GM18907 (cell line): ENCODE data around the gene RHBDL3.

Source experiments
- ATAC-seq: cut with Tn5 transposase; IDR thresholded peaks from one replicate; pipeline ENCODE4 v1.9.1; 2021; ENCODE audit warnings: mild to moderate bottlenecking, moderate library complexity; ENCODE audit not compliant: unreplicated experiment

The RHBDL3 gene

GRCh38 chr17:32266389-32267301 is 1.0 kb downstream of the RHBDL3 start:
- no peak for ATAC-seq

- ATAC-seq, result no peak
These were observed 2.1 kb downstream of the RHBDL3 start for GRCh38 chr17:32267690-32268205.

DNA sequence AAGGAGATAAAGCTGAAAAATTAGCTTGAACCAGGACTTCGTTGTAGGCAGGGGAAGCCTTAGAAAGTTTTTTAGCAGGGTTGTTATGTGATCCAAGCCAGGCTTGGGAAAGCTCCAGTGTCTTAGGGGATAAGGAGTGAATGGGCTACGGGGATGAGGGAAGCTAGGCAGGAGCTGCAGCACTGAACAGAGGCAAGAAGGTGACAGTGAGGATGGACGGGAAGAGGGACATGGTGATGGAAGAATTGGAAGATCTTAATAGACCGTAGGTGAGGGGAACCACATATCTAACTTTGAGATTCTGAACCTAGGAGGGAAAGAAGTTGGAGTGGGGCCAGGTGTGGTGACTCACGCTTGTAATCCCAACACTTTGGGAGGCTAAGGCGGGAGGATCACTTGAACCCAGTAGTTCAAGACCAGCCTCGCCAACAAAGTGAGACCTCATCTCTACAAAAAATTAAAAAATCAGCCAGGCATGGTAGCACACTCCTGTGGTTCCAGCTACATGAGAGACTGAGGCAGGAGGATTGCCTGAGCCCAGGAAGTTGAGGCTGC is 3.2 kb downstream of the RHBDL3 start:
- ATAC-seq, result no peak

GRCh38 chr17:32269377-32269776 is 3.7 kb downstream of the RHBDL3 start:
- no peak for ATAC-seq

DNA sequence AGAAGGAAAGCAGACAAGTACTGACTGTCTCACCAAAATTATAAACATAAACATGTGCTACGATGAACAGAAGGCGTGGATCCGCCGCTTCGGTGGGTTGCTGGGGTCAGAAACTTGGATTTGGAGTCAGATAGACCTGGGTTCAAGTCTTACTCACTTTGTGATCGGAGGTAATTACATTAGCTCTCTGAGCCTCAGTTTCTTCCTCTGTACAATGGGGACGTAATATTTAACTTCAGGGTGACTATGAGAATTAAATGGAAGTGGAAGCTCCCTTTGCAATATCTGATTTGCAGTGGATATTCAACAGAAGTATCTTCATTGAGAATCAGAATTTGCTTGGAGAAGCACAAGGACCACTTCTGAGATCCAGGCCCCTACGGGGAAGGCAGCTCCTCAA is 6.2 kb downstream of the RHBDL3 start:
- no peak for ATAC-seq

DNA sequence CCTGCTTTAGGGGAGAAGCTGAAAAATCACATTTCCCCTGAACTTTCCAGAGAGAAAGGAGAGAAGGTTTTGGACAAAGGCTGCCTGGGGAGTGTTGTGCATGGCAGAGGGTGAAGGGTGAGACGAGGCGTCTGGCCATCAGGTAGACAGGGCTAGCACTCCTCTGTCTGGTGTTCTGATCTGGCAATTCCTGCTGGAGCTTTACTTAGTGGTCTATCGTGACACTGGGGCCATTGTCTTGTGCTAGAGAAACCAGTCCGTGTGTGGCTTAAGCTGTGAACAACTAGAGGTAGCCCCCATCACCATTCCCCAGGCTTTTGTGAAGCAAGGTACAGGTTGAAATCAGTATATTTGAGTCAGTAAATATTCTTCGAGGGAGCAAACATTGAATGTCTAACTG is 8.5 kb downstream of the RHBDL3 start:
- ATAC-seq, result no peak

DNA sequence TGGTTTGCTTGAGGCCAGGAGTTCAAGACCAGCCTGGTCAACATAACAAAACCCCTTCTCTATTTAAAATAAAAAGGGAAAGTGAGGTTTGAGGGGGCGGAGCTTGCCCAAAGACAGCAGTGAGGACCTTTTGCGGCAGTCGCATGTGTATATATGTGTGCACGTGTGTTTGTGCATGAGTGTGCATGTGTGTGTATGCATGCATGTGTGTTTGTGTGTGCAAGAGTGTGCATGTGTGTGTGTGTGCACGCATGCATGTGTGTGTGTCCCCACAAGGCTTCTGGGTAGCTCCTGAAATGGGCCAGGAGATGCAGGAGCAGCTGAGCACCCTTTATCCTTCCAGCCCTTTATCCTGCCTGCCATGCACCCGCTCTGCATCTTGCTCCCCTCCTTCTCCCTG is 9.0 kb downstream of the RHBDL3 start:
- ATAC-seq, result no peak

DNA sequence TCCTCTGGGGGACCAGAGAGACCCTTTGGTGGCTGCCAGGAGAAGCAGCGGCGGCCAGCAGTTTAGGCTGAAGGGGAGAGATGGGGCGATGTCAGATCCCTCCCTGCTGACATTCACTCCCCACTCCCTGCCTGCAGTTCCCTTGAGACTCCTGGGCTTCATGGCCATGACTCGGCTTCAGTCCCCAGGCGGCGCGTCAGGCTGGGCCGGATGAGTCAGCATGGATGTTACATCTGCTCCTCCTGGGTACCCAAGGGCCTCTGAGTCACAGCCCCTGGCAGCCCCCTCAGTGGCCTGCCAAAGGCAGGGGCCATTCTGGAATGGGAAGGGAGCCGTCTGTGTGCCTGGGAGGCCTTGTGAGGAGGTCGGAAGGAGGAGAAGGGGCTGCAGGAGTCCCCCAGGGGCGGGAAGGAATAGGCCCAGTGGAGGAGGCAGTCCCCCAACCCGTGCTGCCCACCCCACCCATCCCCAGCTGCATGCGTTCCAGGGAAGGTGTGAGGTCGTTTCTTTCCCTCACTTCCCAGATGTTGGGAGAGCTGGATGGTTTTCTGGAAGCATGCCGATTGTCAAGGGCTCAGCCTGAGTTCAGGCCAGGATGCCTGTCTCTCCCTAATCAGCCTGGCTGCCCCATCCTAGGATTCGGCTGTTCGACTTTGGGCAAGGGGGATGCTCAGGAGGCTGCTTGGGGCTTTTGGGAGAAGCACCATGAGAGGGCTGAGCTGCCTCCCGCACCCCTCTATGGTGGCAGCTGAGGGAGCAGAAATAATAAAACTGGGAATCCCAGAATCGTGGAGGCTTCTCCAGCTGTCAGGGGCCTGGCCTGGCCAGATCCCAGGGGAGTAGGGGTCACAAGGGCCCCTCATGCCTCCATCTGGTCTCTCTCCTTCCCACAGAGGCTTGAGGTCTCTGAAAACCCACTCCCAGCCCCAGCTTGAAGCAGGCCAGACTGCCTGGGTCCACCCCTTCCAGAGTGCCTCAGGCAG is 9.7 kb downstream of the RHBDL3 start:
- ATAC-seq, result no peak

GRCh38 chr17:32276171-32276601 is 10.6 kb downstream of the RHBDL3 start:
- ATAC-seq, result no peak

DNA sequence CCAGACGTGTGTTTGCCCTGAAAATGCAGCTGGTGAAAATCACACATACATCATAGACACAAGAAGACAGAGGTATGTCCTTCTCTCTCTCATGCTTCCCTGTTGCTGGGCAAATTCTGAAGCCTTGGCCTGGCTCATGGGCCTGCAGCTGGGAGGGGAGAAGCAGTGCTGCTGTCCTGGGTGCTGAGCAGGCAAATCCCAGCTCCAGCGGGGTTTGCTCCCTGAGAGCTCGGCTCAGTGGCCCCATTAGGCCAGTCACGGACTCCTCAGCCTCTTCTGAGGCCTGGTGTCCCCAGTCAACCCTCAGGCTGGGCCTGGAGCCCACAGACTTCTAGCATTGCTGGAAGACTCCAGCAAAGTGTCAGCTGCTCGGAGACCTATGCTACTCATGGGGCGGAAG is 11.7 kb downstream of the RHBDL3 start:
- no peak for ATAC-seq

- ATAC-seq, result no peak
These were observed 13.2 kb downstream of the RHBDL3 start for GRCh38 chr17:32278815-32279214.

GRCh38 chr17:32279891-32280716 is 14.5 kb downstream of the RHBDL3 start:
- no peak for ATAC-seq

DNA sequence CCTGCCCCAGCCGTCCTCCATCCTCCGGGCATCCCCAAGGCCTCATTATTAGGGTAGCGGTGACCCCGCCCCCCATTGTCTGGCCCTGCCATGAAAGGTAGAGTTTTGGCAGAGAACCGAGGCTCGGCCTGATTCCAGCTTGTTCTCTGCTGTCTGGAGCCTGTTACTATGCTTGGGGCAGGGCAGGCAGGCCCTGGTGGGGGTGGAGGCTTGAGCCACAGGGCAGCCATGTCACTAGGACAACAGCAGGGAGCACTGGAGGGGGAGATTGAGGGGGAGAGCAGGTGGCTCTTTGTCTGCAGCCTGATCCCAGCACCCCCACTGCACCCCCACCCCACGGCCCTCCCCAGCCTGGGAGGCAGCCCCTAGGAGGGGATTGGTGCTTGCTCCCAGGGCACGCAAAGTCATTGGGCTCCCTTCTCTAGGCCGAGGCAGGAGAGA is 15.4 kb downstream of the RHBDL3 start:
- no peak for ATAC-seq

- ATAC-seq, result no peak
These were observed 18.1 kb downstream of the RHBDL3 start for GRCh38 chr17:32283745-32284201.

DNA sequence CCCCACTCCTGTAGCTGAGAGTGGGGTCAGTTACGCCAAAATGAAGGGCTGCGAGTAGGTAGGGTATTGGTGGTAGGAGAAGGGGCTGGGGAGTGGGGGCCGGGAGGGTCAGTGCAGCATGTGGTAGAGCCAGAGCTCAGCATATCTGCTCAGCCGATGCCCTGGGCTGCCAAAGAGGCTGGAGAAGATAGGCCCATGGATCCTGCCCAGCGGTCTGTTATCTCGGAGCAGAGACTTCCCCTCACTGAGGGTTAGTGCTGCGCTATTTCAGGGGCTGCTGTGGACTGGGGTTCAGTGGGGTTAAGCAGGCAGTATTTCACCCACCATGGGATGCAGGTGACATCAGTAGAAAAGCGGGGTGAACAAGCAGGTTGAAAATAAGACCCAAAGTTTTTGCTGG is 19.7 kb downstream of the RHBDL3 start:
- no peak for ATAC-seq

DNA sequence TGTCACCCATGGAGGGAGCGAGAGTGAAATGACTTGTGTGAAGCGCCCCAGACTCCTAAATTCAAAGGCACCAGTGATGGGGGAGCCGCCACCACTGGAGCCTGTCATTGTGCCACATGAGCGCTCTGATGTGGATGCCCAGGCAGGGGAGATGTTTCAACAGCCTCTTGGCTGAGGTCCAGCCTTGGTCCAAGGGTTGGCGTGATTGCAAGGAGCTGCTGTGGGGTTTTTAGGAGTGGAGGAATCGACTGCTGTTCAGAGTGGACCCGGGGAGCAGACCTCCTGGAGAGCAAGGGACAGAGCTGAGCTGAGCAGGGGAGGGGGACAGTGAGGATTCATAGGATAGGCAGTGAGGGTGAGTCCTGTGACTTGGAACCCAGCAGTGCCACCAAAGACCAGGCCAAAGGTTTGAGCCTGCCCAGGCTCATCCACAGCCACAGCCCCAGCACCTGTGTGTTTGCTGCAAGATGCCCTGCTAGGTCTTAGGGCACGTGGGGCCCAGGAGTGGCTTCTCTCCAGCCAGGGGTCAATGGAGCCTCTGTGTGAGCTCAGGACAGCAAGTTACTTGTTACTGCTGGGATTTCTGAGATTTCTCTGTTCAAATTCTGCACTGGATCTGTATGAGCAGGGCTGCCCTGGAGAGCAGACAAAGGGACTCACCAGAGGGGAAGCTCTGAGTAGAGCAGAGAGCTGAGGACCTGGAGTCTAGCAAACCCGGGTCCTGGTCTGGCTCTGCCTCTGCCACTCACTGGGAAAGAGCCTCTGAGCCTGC is 20.3 kb downstream of the RHBDL3 start:
- no peak for ATAC-seq

DNA sequence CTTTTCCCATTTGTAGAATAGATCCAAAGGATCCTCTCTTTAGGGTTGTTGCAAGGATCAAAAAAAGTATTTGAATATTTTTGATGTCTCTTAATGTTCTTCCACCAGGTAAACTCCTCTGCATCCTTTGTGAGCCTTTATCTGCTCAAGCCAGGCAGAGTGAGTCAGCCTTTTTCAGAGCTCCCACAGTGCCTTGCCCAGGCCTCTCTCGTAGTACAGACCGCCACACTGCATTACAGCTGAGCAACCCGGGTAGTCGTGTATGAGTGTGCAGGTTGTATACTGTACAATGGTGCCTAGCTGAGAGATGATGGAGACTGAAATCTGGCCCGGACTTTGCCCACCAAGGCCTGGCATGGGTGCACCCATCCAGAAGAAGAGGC is 20.9 kb downstream of the RHBDL3 start:
- ATAC-seq, result no peak

GRCh38 chr17:32287804-32288511 is 22.3 kb downstream of the RHBDL3 start:
- no peak for ATAC-seq

GRCh38 chr17:32288615-32289014 is 23.0 kb downstream of the RHBDL3 start:
- no peak for ATAC-seq
